ENCODE data around the gene NLGN1. TPM values are rescaled to one million over a fixed set of nuclear protein-coding genes. Genes with fewer than 3 reads are reported as not detected.

The NLGN1 gene
- total and polyA plus RNA-seq, 2 of the 8 experiments (the other 6 are each of a cell fraction or from before 2014, with no cell fraction given), result 7.8 to 14.8 TPM

- WGBS, 2 experiments (ENCODE audit: extremely low coverage in 1 of 2, insufficient coverage in 1 of 2, insufficient read length in 1 of 2, insufficient replicate concordance in 2 of 2, low coverage in 1 of 2, low lambda C conversion rate in 2 of 2, missing lambda C conversion rate in 1 of 2), result 76% methylated on average over 3 of the region's 3 CpGs; no CpG with 5 or more reads in 1 of the 2 experiments
- Histone ChIP-seq H2BK20ac (ENCODE audit: low read length) (no peak overlapping the region), H3K4me3 (ENCODE audit: extremely low read depth in 1 of 4, insufficient read depth in 2 of 4, low read depth in 3 of 4, low read length in 4 of 4) (no peak overlapping the region), H3K18ac (ENCODE audit: extremely low read depth, low read length) (no peak overlapping the region), H3K79me2 (ENCODE audit: control insufficient read depth in 1 of 2, insufficient read depth in 2 of 2, low read length in 2 of 2) (no peaks in the 10 kb centered on the region), H3K23ac (ENCODE audit: insufficient read length) (no peak overlapping the region), H3K56ac (replicated peaks; ENCODE audit: insufficient read length, low read depth, low read length) (no peak overlapping the region), H3K9me3 (ENCODE audit: insufficient read depth in 2 of 2, low read depth in 1 of 2, low read length in 1 of 2) (no peaks in the 10 kb centered on the region), H2BK120ac (replicated peaks; ENCODE audit: low read depth, low read length) (no peak overlapping the region), H3K4me2 (ENCODE audit: insufficient read depth in 1 of 2, low read depth in 2 of 2, low read length in 2 of 2) (no peak overlapping the region), H3K36me3 (ENCODE audit: control insufficient read depth in 2 of 4, insufficient read depth in 4 of 4, low read length in 3 of 4) (no peaks in the 10 kb centered on the region), H4K5ac (ENCODE audit: insufficient read length, low read depth, low read length) (no peak overlapping the region), H3K4ac (replicated peaks; ENCODE audit: insufficient read length, low read depth, low read length) (no peak overlapping the region), H2BK15ac (ENCODE audit: low read length) (no peak overlapping the region), H3K4me1 (replicated peaks in 1 of 4; ENCODE audit: control insufficient read depth in 3 of 4, insufficient read depth in 4 of 4, low read length in 3 of 4) (peaks cover 0 to 4% (median 0%) of the 10 kb centered on the region in 4 experiments; a peak in 3 of 7 replicates), H4K8ac (ENCODE audit: extremely low read depth, insufficient read depth, low read length) (no peak overlapping the region), H3K27ac (ENCODE audit: low read depth, low read length) (no peak overlapping the region), H3K79me1 (ENCODE audit: low read depth, low read length) (no peaks in the 10 kb centered on the region; the same call in 1 of the 2 replicates), H2AK5ac (ENCODE audit: low read depth, low read length) (no peak overlapping the region), H3K23me2 (ENCODE audit: low read depth, low read length) (peaks cover 12% of the 10 kb centered on the region), H3K27me3 (replicated peaks in 1 of 4; ENCODE audit: control insufficient read depth in 3 of 4, extremely low read depth in 1 of 4, insufficient read depth in 3 of 4, low read length in 3 of 4) (no peaks in the 10 kb centered on the region; a peak in 1 of 7 replicates), H3K14ac (ENCODE audit: insufficient read length) (no peak overlapping the region), H2AFZ (ENCODE audit: low read length) (no peak overlapping the region), H4K20me1 (replicated peaks in 1 of 2; ENCODE audit: control insufficient read depth in 1 of 2, insufficient read depth in 2 of 2, low read length in 2 of 2) (no peaks in the 10 kb centered on the region), H2BK5ac (ENCODE audit: low read depth, low read length) (no peak overlapping the region), H4K91ac (replicated peaks; ENCODE audit: insufficient read length, low read length) (no peak overlapping the region), H2BK12ac (ENCODE audit: low read depth, low read length) (no peak overlapping the region), H3K9ac (replicated peaks in 1 of 4; ENCODE audit: extremely low read depth in 1 of 4, low read depth in 3 of 4, low read length in 3 of 4) (no peak overlapping the region)
- POLR2A ChIA-PET (ENCODE audit: partially characterized antibody), result no interaction called here
- CTCF ChIA-PET (ENCODE audit: partially characterized antibody), result interaction anchor here (1.2 kb wide), 1 partner anchor 145 kb away, joined by 4 read pairs; no protein-coding TSS in a partner anchor
- FAIRE-seq (no peak), DNase-seq (ENCODE audit: low read depth in 1 of 2, low spot score in 2 of 2) (no peak)
- TF ChIP-seq FOSL1 (IDR thresholded peaks at IDR 0.05; ENCODE audit: insufficient read depth, low read depth, low read length) (no peak), POLR2A (IDR thresholded peaks at IDR 0.05; ENCODE audit: control extremely low read depth in 1 of 2, low read depth in 2 of 2, low read length in 2 of 2) (no peak), ATF2 (IDR thresholded peaks at IDR 0.05; ENCODE audit: low read length) (no peak), CBX8 (IDR thresholded peaks at IDR 0.05; ENCODE audit: borderline replicate concordance, low read depth, low read length) (no peak), MAFK (IDR thresholded peaks at IDR 0.05; ENCODE audit: low read depth, low read length) (no peak), SIN3A (conservative IDR thresholded peaks at IDR 0.05 in 1 of 2, IDR thresholded peaks at IDR 0.05 in 1 of 2; ENCODE audit: low read depth in 1 of 2, low read length in 2 of 2) (no peak), CHD1 (IDR thresholded peaks at IDR 0.05; ENCODE audit: low read depth, low read length) (no peak), HDAC6 (IDR thresholded peaks at IDR 0.05; ENCODE audit: low read depth, low read length) (no peak), KDM5A (IDR thresholded peaks at IDR 0.05; ENCODE audit: low read length) (no peak), TAF7 (optimal IDR thresholded peaks at IDR 0.05; ENCODE audit: borderline replicate concordance, low read depth, low read length) (no peak)
Measured at GRCh38 chr3:173588556-173588955, 191.0 kb downstream of the NLGN1 start.
